Right cardiac atrium (tissue), 5 donors: ENCODE data around the gene DIS3L2. TPM values are rescaled to one million over a fixed set of nuclear protein-coding genes. Genes with fewer than 3 reads are reported as not detected.

Source experiments
- ATAC-seq, 2 donors: fragments of 200-7000 bp; cut with Tn5 transposase; one replicate each; pipeline versions ENCODE4 v1.8.0 to v1.9.1; 2020; ENCODE audit warnings: moderate library complexity in 2 of 2, mild to moderate bottlenecking in 1 of 2
- DNase-seq, 3 donors: peaks; one replicate each; pipeline ENCODE4 v3.0.0-alpha.2; 2020
- H3K27ac ChIP-seq: one replicate; pipeline ENCODE4 v1.5.1; 2013; ENCODE audit warnings: mild to moderate bottlenecking, low read length, control low read depth, moderate library complexity
- H3K27me3 ChIP-seq: one replicate; pipeline ENCODE4 v1.6.1; 2013; ENCODE audit not compliant: control insufficient read depth, insufficient read depth
- H3K4me1 ChIP-seq: one replicate; pipeline ENCODE4 v1.6.1; 2013; ENCODE audit warnings: low read length; ENCODE audit not compliant: control insufficient read depth, insufficient read depth
- H3K4me3 ChIP-seq: one replicate; pipeline ENCODE4 v1.5.1; 2013; ENCODE audit warnings: low read length, control low read depth
- H3K9me3 ChIP-seq: one replicate; pipeline ENCODE4 v1.6.1; 2013; ENCODE audit warnings: low read length; ENCODE audit not compliant: control insufficient read depth
- WGBS: extraction: QIAGEN DNeasy Blood & Tissue Kit; methylation state at CpG from one replicate; pipeline ENCODE4 v1.1.7; 2013; 5-methylcytosine and 5-hydroxymethylcytosine counted together
- intact Hi-C, 4 donors: fragments of 100-400 bp; cut with DNase I; formaldehyde crosslinking; loops; one replicate each; pipeline versions ENCODE4 v1.11.0 to v1.14.0; 2022 to 2023
- polyA plus RNA-seq: library from polyadenylated mRNA; stranded (reverse); fragments of 200-250 nt; gene quantifications from one replicate; pipeline ENCODE4 v1.2.3, GENCODE V29; 2013
- total RNA-seq, 4 donors: library from RNA; stranded (reverse); fragmentation: NEBNext Ultra II Directional; extraction: Animal tissue kit (Norgen Biotek cat#: 25700); gene quantifications; one replicate each; pipeline ENCODE4 v1.2.1, GENCODE V29; 2021
- donor health status: healthy with polysubstance abuse.
- donor health status: DM: no; HTN: yes; CAD: no.
- donor health status: DM: no; HTN: no; CAD: no.
- donor health status: DM: no; HTN: yes; CAD: no; lungs with severe emphysema.
- donor health status: DM: yes; HTN: yes; CAD: no.

The DIS3L2 gene
- total and polyA plus RNA-seq, 5 donors, result 11.0 to 25.4 (median 20.5) TPM

DNA sequence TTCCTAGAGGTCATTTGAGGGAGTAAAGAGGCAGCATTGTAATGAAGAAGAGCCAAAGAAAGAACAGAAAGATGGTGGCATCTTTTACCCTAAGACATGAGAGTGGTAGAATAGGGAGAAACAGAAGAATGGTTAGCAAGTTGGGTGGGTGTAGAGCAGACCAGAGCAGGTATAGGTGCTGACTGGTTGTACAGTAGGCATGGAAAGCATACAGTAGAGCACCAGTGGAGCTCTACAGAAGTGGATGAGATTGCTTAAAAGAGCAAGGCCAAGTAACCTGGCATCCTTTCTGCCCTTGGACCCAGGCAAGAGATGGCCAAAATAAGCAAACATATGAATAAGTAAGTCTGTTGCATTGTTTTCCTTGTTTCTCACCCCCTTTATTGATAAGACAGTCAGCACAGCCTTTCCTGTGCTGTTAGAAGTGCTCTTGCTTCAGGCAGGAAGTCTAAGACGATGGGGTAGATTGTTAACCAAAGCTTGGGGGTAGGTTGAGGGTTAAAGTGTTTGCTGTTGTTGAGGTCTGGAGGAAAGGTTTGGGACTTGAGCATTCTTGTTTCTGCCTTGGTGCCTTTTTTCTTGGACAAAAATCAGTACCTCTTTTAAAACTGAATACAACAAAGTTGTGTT is 76.9 kb downstream of the DIS3L2 start:
- DNase-seq (no peak), ATAC-seq (peak in 1 of 2 donors; percentile 32)
- no peak overlapping the region for H3K27ac ChIP-seq
- WGBS, result 48% methylated on average over 1 of the region's 1 CpG
- H3K4me3 ChIP-seq, result no peak overlapping the region
- H3K27me3 ChIP-seq, result no peaks in the 10 kb centered on the region
- no peaks in the 10 kb centered on the region for H3K4me1 ChIP-seq
- no peaks in the 10 kb centered on the region for H3K9me3 ChIP-seq
- intact Hi-C loops, result no loop called here

GRCh38 chr2:232038881-232039485 is 77.5 kb downstream of the DIS3L2 start:
- WGBS, result 69% methylated on average over 7 of the region's 7 CpGs
- Histone ChIP-seq H3K4me1 (no peaks in the 10 kb centered on the region), H3K9me3 (no peaks in the 10 kb centered on the region), H3K27me3 (no peaks in the 10 kb centered on the region), H3K4me3 (no peak overlapping the region), H3K27ac (no peak overlapping the region)
- ATAC-seq, result no peak
- intact Hi-C loops, result no loop called here
- no peak for DNase-seq

DNA sequence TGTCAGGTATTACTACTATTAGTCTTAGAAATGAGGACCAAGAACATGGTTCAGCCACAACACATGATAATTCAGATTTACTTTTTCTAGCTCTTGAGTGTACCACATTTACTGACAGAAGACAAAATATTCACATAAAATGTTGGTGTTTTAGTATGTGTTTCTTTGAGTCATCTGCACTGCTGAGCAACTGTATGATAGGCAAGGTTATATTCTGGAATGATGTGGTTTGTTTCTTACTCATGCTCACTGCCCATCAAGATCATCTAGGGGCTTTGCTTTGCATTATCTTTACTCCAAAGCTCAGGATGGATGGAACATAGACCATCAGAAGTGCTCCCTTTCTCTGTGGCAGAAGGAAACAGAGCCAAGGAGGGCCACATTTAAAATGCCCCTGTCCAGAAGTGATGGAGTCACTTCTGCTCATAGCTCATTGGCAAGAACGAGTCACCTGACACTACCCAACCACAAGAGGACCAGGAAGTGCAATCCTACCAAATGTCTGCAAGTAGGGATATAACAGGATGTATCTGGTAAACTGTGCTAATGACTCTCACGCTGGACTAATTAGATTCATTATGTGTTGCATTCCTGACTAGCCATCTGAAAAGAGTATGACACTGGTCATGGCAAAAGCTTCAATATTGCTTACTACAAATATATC is 81.5 kb downstream of the DIS3L2 start:
- ATAC-seq (no peak), DNase-seq (no peak)
- Histone ChIP-seq H3K27ac (no peak overlapping the region), H3K4me3 (no peak overlapping the region), H3K4me1 (no peaks in the 10 kb centered on the region), H3K9me3 (no peaks in the 10 kb centered on the region), H3K27me3 (no peaks in the 10 kb centered on the region)
- intact Hi-C loops, result no loop called here
- 88% methylated on average over 2 of the region's 2 CpGs for WGBS

GRCh38 chr2:232043966-232044365 is 82.5 kb downstream of the DIS3L2 start:
- intact Hi-C loops, result no loop called here
- no peak for ATAC-seq
- Histone ChIP-seq H3K27me3 (no peaks in the 10 kb centered on the region), H3K27ac (no peak overlapping the region), H3K4me3 (no peak overlapping the region), H3K4me1 (no peaks in the 10 kb centered on the region), H3K9me3 (no peaks in the 10 kb centered on the region)
- no peak for DNase-seq

DNA sequence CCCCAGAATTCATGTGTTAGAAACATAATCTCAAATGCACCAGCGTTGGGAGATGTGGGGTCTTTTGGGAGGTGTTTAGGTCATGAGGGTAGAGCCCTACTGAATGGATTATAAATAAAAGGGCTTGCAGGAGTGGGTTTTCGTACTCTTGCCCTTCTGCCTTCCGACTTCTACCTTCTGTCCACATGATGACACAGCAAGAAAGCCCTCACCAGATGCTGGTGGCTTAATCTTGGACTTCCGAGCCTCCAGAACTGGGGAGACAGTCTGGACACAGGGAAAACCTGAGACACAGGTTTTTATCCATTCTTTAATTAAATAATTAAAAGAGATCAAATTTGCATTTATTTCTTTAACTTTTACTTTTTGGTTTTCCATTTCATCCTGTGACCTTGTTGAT is 87.8 kb downstream of the DIS3L2 start:
- Histone ChIP-seq H3K27ac (no peak overlapping the region), H3K9me3 (no peaks in the 10 kb centered on the region), H3K4me3 (no peak overlapping the region), H3K4me1 (no peaks in the 10 kb centered on the region), H3K27me3 (no peaks in the 10 kb centered on the region)
- ATAC-seq, result no peak
- intact Hi-C loops, result no loop called here
- 94% methylated on average over 4 of the region's 4 CpGs for WGBS
- DNase-seq, result no peak

DNA sequence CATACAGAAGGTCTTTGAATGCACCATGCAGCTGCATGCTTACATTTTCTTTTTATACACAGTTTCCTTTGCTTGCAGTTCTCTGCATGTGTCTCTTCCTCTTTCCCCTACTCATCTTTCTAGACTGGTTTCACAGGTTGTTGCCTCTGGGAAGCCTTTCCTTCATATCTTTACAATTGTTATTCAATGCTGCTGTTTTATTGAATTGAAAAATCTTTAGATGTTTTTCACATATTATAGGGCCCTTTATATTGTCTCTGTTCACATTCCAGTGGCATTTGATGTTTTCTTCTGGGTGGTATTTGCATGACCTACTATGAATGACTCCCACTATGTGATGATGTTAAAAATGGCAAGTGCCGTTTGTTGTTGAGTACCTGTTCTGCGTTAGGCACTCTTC is 91.1 kb downstream of the DIS3L2 start:
- Histone ChIP-seq H3K27ac (no peak overlapping the region), H3K4me3 (no peak overlapping the region), H3K27me3 (no peaks in the 10 kb centered on the region), H3K9me3 (no peaks in the 10 kb centered on the region), H3K4me1 (no peaks in the 10 kb centered on the region)
- intact Hi-C loops, result no loop called here
- no peak for ATAC-seq
- WGBS, result 72% methylated on average over 2 of the region's 2 CpGs
- DNase-seq, result no peak

DNA sequence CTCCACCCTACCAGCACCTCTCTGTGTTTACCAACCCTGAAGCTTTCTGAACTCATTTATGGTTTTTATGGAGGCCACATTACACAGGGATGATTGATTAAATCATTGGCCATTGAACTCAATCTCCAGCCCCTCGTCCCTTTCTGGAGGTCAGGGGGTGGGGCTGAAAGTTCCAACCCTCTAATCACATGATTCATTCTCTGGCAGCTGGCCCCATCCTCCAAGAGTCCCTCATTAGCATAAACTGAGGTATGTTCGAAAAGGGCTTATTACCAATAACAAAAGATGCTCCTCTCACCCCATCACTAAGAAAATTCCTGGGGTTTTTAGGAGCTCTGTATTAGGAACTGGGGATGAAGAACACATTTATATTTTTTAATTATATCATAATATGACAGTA is 92.3 kb downstream of the DIS3L2 start:
- intact Hi-C loops, result no loop called here
- no peaks in the 10 kb centered on the region for H3K9me3 ChIP-seq
- DNase-seq, result no peak
- H3K27me3 ChIP-seq, result no peaks in the 10 kb centered on the region
- no peaks in the 10 kb centered on the region for H3K4me1 ChIP-seq
- WGBS, result 84% methylated on average over 2 of the region's 2 CpGs
- H3K4me3 ChIP-seq, result no peak overlapping the region
- no peak overlapping the region for H3K27ac ChIP-seq
- no peak for ATAC-seq

GRCh38 chr2:232058063-232058877 is 96.8 kb downstream of the DIS3L2 start:
- intact Hi-C loops, result no loop called here
- H3K27ac ChIP-seq, result no peak overlapping the region

DNA sequence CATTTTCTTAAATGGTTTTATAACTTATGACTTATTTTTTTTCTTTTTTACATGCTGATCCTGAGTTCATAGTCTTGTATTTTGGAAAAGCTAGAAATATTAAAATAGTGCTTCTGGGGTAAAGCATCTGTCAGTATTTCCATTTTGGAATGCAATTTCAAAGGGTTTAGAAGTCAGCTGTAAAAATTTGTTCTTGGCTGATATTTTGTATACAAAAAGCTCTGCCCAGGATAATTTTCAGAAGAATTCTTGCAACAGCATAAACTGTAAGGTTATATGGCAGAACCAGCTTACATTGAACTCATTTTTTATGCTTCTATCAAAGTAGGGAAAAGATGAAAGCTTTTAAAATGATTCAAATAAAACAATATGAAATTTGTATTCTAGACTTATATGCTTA is 97.4 kb downstream of the DIS3L2 start:
- no peak for ATAC-seq

More at GRCh38 chr2:232058063-232058877, 96.8 kb downstream of the DIS3L2 start:
- WGBS, result 73% methylated on average over 5 of the region's 5 CpGs
- Histone ChIP-seq H3K27me3 (no peaks in the 10 kb centered on the region), H3K9me3 (no peaks in the 10 kb centered on the region), H3K4me3 (no peak overlapping the region), H3K4me1 (peaks cover 1% of the 10 kb centered on the region)
- no peak for DNase-seq
- ATAC-seq, result no peak

DNA sequence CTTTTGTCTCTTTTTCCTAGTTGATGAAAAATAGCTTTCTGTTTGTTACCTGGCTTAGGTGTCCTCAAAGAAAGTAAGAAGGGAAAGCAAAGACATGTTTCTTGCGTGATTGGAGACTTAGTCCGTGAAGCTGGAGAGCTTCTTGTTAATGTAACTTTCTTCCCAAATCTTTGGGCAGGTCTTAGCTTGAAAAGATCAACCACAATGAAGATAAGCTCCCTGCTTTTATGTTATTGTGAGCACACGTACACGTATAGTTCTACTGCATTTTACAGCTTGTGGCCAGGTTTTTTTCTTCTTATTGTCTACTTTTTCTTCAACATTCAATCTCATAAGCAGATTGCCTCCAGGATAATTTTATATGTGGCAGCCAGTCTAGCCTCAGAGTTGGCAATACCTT is 99.8 kb downstream of the DIS3L2 start:
- Histone ChIP-seq H3K9me3 (no peaks in the 10 kb centered on the region), H3K4me1 (peaks cover 1% of the 10 kb centered on the region), H3K4me3 (no peak overlapping the region), H3K27me3 (no peaks in the 10 kb centered on the region), H3K27ac (no peak overlapping the region)
- no peak for ATAC-seq
- intact Hi-C loops, result no loop called here
- WGBS, result 87% methylated on average over 4 of the region's 4 CpGs
- no peak for DNase-seq

More for the DNA sequence above, 97.4 kb downstream of the DIS3L2 start:
- no peak for DNase-seq
- no peaks in the 10 kb centered on the region for H3K27me3 ChIP-seq
- intact Hi-C loops, result no loop called here
- no peak overlapping the region for H3K27ac ChIP-seq
- no peaks in the 10 kb centered on the region for H3K9me3 ChIP-seq
- H3K4me3 ChIP-seq, result no peak overlapping the region
- H3K4me1 ChIP-seq, result peaks cover 1% of the 10 kb centered on the region

- no peak overlapping the region for H3K4me3 ChIP-seq
- no peaks in the 10 kb centered on the region for H3K9me3 ChIP-seq
- peaks cover 5% of the 10 kb centered on the region for H3K4me1 ChIP-seq
- intact Hi-C loops, result no loop called here
- peak; percentile 31 to 80 for ATAC-seq
- 53% methylated on average over 4 of the region's 4 CpGs for WGBS
- H3K27me3 ChIP-seq, result no peaks in the 10 kb centered on the region
- H3K27ac ChIP-seq, result no peak overlapping the region
- DNase-seq, result no peak
Measured at GRCh38 chr2:232073026-232073425, 111.5 kb downstream of the DIS3L2 start.
